ENCODE results near the gene PTPRT. TPM values are rescaled to one million over a fixed set of nuclear protein-coding genes. Genes with fewer than 3 reads are reported as not detected.
A peak's percentile ranks its signal among the peaks of the same experiment; 100 is the strongest.

PTPRT gene
- total and polyA plus RNA-seq, 11 donors = 0.04 to 2.5 (median 0.25) TPM; not detected in 2

DNA sequence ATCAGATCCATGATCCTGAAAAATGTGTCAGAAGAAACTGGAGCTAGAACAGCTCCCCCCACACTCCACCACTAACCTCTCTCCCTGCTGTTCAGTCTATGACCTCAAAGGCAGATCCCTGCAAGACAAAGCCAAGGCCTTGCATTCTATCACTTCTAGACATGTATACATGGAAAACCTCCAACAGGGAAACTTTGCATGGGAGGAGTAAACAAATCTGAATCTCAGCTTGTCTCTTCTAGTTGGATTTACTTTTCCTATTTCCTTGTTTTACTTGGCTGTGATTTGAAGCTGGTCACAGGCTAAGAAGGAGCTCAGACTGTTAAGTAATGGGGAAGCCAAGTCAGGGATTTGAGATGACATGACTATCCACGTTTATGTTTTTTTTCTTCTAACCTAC, 1114.8 kb downstream of the PTPRT start:
- WGBS, 4 donors = 17 to 39% (median 30%) methylated on average over 1 of the region's 1 CpG
- no peak overlapping the region for H3K4me3 ChIP-seq
- no peak for TF ChIP-seq POLR2A (IDR thresholded peaks at IDR 0.05)
- TF ChIP-seq, protein P1, sequence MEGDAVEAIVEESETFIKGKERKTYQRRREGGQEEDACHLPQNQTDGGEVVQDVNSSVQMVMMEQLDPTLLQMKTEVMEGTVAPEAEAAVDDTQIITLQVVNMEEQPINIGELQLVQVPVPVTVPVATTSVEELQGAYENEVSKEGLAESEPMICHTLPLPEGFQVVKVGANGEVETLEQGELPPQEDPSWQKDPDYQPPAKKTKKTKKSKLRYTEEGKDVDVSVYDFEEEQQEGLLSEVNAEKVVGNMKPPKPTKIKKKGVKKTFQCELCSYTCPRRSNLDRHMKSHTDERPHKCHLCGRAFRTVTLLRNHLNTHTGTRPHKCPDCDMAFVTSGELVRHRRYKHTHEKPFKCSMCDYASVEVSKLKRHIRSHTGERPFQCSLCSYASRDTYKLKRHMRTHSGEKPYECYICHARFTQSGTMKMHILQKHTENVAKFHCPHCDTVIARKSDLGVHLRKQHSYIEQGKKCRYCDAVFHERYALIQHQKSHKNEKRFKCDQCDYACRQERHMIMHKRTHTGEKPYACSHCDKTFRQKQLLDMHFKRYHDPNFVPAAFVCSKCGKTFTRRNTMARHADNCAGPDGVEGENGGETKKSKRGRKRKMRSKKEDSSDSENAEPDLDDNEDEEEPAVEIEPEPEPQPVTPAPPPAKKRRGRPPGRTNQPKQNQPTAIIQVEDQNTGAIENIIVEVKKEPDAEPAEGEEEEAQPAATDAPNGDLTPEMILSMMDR (IDR thresholded peaks at IDR 0.05) = no peak
- ATAC-seq = peak in 1 of 4 donors; percentile 67
- intact Hi-C loops (cut with DNase I) = no loop called here
- no peak overlapping the region for H3K27ac ChIP-seq
- H3K27me3 ChIP-seq = peaks cover 0 to 4% (median 0%) of the 10 kb centered on the region in 9 donors
- no peaks in the 10 kb centered on the region for H3K36me3 ChIP-seq
- H3K4me1 ChIP-seq = no peaks in the 10 kb centered on the region
- no peak for DNase-seq
- H3K9me3 ChIP-seq = no peaks in the 10 kb centered on the region

DNA sequence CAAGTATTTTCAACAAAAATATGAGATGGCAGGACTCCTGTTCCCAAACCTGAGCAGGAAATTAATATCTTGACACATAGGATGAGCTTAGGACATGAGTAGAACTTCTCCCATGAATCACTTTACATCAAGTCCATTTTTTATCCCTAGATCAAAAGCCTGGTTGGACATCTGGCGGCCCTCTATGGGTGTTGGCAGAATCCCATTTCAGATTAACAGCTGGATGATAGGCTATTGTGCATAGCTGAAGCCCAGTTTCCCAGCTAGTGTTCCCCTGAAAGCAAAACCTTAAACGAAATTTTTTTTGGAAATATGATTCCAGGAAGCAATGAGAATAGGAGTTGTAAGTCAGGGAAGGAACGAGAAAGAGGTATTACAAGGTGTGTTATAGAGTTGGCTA, 1122.1 kb downstream of the PTPRT start:
- 44 to 47% (median 45%) methylated on average over 3 of the region's 3 CpGs for WGBS, 4 donors
- Histone ChIP-seq H3K4me3 (no peak overlapping the region), H3K27ac (no peak overlapping the region), H3K9me3 (no peaks in the 10 kb centered on the region), H3K36me3 (no peaks in the 10 kb centered on the region), H3K4me1 (no peaks in the 10 kb centered on the region), H3K27me3 (peaks cover 0 to 4% (median 0%) of the 10 kb centered on the region in 9 donors)
- ATAC-seq (no peak), DNase-seq (no peak)
- TF ChIP-seq, protein P1 (IDR thresholded peaks at IDR 0.05) = no peak
- no peak for TF ChIP-seq POLR2A (IDR thresholded peaks at IDR 0.05)
- intact Hi-C loops (cut with DNase I) = no loop called here

DNA sequence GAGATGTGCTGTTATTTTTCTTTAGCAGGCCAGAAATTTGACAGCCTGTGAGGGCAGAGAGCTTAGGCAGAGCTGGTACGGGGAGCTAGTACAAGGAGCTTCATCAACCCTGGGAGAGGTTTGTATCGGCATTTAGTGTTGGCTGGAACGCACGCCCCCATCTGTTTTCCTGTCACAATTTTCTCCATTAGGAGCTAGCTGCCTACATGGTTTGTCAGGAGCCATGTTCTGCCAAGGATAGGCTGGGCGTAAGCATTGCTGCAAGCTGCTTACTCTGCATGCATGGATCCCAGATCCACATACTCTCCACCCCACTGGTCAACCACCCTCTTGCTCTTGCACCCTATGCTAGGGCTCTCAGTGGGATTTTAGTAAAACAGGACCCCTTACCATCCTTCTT, 1122.5 kb downstream of the PTPRT start:
- TF ChIP-seq, protein P1 (IDR thresholded peaks at IDR 0.05) = no peak
- H3K36me3 ChIP-seq = no peaks in the 10 kb centered on the region
- WGBS, 4 donors = 76 to 89% (median 78%) methylated on average over 5 of the region's 5 CpGs
- intact Hi-C loops (cut with DNase I) = no loop called here
- no peak overlapping the region for H3K4me3 ChIP-seq
- peaks cover 0 to 4% (median 0%) of the 10 kb centered on the region in 9 donors for H3K27me3 ChIP-seq
- no peaks in the 10 kb centered on the region for H3K4me1 ChIP-seq
- no peaks in the 10 kb centered on the region for H3K9me3 ChIP-seq
- DNase-seq (no peak), ATAC-seq (no peak)
- no peak overlapping the region for H3K27ac ChIP-seq

DNA sequence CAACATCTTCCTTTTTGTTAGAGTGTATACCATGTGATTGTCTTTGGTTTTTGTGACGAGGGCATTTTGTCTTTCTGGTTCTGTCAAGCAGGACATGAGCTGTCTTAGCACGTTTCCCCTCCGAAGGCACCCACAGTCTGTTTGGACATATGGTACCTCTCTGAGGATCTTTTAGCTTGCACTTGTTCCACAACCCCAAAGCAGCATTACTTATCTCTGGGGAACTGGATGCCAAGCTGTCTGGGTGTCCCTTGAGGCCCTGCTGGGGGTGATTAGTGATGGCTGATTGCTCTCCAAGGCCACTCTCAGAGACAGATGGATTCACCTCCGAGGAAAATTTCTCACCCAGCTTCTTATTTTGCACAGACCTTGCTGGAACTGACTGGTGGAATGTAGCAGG, 1126.6 kb downstream of the PTPRT start:
- H3K4me1 ChIP-seq = no peaks in the 10 kb centered on the region
- DNase-seq = no peak
- WGBS, 4 donors = 53 to 74% (median 69%) methylated on average over 4 of the region's 4 CpGs
- H3K9me3 ChIP-seq = no peaks in the 10 kb centered on the region
- H3K27me3 ChIP-seq = no peaks in the 10 kb centered on the region
- H3K27ac ChIP-seq = no peak overlapping the region
- H3K36me3 ChIP-seq = no peaks in the 10 kb centered on the region
- intact Hi-C loops (cut with DNase I) = no loop called here
- ATAC-seq = no peak
- TF ChIP-seq, protein P1 (IDR thresholded peaks at IDR 0.05) = no peak
- TF ChIP-seq POLR2A (IDR thresholded peaks at IDR 0.05) = no peak
- no peak overlapping the region for H3K4me3 ChIP-seq
